ENCODE measurements around the gene STK32C. TPM values are rescaled to one million over a fixed set of nuclear protein-coding genes. Genes with fewer than 3 reads are reported as not detected.

Gene STK32C
- total RNA-seq, 1 experiment from 2014 or later: 13.9 TPM

DNA sequence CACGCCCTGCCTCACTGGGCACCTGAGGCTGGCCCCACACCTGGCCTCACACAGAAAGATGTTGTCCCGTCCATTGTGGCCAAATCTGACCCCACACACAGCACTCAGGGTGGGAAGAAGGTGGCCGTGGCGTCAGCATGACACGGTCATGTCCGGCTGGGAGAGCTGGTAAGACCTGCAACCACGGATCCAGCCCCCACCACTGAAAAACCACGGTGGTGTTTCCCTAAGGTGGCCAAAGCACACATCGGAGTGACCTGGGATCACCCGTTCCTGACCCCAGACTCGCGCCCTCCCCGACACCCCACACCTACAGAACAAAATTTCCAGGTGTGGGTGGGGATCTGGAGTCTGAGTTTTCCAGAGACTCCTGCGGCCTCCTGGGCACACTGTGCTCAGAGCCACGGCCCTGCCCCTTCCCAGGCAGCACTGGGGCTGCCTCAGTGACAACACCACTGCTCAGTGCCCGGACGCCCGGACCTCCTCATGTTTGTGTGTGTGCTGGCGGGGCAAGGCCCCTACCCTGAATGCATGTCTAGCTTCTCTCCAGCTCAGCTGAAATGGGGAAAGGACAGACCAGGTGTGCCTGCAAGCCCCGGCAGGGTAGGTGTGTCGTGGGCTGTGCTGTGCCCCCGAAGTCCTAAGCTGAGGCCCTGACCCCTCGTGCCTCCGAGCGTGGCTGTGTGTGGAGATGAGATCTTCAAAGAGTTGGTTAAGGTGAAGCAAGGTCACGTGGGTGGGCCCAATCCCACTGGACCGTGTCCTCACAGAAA lies 36.1 kb downstream of the STK32C start:
- H4K20me1 ChIP-seq (ENCODE audit: insufficient read depth): no peaks in the 10 kb centered on the region
- H3K9me2 ChIP-seq (ENCODE audit: insufficient read depth): no peaks in the 10 kb centered on the region
- intact Hi-C loops (cut with micrococcal nuclease; ENCODE audit: unreplicated experiment): no loop called here
- no TSS peak for BruUV-seq (replicated peaks)
- H3K27ac ChIP-seq: no peak overlapping the region
- H3K79me2 ChIP-seq (ENCODE audit: low read depth): no peaks in the 10 kb centered on the region
- no peaks in the 10 kb centered on the region for H3K36me3 ChIP-seq (ENCODE audit: low read depth)
- H3K9me3 ChIP-seq (ENCODE audit: insufficient read depth, low read depth): no peaks in the 10 kb centered on the region
- TF ChIP-seq, protein P1, sequence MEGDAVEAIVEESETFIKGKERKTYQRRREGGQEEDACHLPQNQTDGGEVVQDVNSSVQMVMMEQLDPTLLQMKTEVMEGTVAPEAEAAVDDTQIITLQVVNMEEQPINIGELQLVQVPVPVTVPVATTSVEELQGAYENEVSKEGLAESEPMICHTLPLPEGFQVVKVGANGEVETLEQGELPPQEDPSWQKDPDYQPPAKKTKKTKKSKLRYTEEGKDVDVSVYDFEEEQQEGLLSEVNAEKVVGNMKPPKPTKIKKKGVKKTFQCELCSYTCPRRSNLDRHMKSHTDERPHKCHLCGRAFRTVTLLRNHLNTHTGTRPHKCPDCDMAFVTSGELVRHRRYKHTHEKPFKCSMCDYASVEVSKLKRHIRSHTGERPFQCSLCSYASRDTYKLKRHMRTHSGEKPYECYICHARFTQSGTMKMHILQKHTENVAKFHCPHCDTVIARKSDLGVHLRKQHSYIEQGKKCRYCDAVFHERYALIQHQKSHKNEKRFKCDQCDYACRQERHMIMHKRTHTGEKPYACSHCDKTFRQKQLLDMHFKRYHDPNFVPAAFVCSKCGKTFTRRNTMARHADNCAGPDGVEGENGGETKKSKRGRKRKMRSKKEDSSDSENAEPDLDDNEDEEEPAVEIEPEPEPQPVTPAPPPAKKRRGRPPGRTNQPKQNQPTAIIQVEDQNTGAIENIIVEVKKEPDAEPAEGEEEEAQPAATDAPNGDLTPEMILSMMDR (conservative IDR thresholded peaks at IDR 0.05): no peak
- no peak for TF ChIP-seq EZH2 (IDR thresholded peaks at IDR 0.05; ENCODE audit: low read depth)
- no peaks in the 10 kb centered on the region for H3F3A ChIP-seq (ENCODE audit: insufficient read depth, low read depth)
- H3K4me1 ChIP-seq (replicated peaks; ENCODE audit: insufficient read depth): no peaks in the 10 kb centered on the region
- no peak overlapping the region for H2AFZ ChIP-seq
- POLR2A ChIA-PET (ENCODE audit: unreplicated experiment): no interaction called here
- CTCF ChIA-PET: no interaction called here
- DNase-seq: no peak
- no peaks in the 10 kb centered on the region for H3K27me3 ChIP-seq (ENCODE audit: insufficient read depth, low read depth)
- H3K4me3 ChIP-seq: no peak overlapping the region
- H3K4me2 ChIP-seq: no peak overlapping the region

DNA sequence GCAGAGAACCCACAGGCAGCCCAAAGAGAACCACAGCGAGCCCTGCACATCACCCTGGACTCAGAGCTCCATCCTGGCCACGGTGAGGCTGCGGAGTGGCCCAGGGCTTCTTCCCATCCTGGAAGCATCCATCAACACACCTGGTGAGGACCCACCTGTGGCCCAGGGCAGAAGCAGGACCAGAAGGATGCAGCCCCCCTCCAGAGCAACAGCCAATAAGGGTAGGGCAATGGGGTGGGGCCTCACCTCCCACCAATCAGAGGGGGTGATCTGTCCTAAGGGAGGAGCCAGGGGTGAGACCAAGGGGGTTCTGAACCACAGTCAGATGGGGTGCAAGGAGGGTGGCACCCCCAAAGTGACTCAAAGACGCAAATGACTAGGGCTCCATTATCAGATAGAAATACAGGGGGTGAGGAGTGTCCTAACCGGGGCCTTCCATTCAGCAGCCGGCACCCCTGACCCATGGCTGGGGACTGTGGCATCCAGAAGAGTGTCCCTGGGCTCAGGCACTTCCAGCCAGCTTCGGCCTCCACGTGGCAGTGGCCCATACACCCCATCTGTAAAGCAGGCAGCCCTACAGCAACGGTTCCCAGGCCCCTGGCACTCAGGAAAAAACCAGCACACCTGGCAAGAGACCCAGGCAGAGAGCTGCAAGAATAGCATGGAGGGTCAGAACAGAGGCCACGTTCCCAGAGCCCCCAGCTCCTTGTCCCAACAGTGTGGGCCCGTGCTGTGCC lies 36.9 kb downstream of the STK32C start:
- no peaks in the 10 kb centered on the region for H3K79me2 ChIP-seq (ENCODE audit: low read depth)
- H3K9me3 ChIP-seq (ENCODE audit: insufficient read depth, low read depth): no peaks in the 10 kb centered on the region
- no peaks in the 10 kb centered on the region for H3K36me3 ChIP-seq (ENCODE audit: low read depth)
- no peak overlapping the region for H3K4me2 ChIP-seq
- H3K4me3 ChIP-seq: no peak overlapping the region
- intact Hi-C loops (cut with micrococcal nuclease; ENCODE audit: unreplicated experiment): no loop called here
- no peaks in the 10 kb centered on the region for H3K4me1 ChIP-seq (replicated peaks; ENCODE audit: insufficient read depth)
- no peaks in the 10 kb centered on the region for H3F3A ChIP-seq (ENCODE audit: insufficient read depth, low read depth)
- H2AFZ ChIP-seq: no peak overlapping the region
- POLR2A ChIA-PET (ENCODE audit: unreplicated experiment): no interaction called here
- no peaks in the 10 kb centered on the region for H3K9me2 ChIP-seq (ENCODE audit: insufficient read depth)
- H3K27ac ChIP-seq: no peak overlapping the region
- no peak for DNase-seq
- CTCF ChIA-PET: interaction anchor here (0.7 kb wide), 1 partner anchor 60 kb away, joined by 3 read pairs; no protein-coding TSS in a partner anchor
- no TSS peak for BruUV-seq (replicated peaks)
- no peak for TF ChIP-seq EZH2 (IDR thresholded peaks at IDR 0.05; ENCODE audit: low read depth)
- TF ChIP-seq, protein P1 (conservative IDR thresholded peaks at IDR 0.05): no peak
- no peaks in the 10 kb centered on the region for H4K20me1 ChIP-seq (ENCODE audit: insufficient read depth)
- no peaks in the 10 kb centered on the region for H3K27me3 ChIP-seq (ENCODE audit: insufficient read depth, low read depth)

DNA sequence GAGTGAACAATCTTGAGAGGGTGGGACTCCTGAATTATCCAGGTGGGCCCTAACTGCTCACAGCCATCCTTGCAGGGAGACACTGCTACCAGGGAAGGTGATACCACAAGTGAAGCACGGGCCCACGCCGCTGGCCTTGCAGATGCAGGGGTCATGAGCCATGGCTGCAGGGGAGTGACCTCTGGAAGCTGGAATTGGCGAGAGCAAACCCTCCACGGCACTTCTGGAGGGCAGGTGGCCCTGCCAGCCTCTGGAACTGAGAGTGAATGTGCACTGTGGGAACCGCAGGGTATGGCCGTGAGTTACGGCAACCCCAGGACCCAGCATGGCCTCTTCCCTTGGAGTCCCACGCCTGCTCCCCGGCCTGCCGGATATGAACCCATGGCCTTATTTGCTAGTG lies 37.5 kb downstream of the STK32C start:
- H3K36me3 ChIP-seq (ENCODE audit: low read depth): no peaks in the 10 kb centered on the region
- no peaks in the 10 kb centered on the region for H3F3A ChIP-seq (ENCODE audit: insufficient read depth, low read depth)
- TF ChIP-seq EZH2 (IDR thresholded peaks at IDR 0.05; ENCODE audit: low read depth): no peak
- TF ChIP-seq, protein P1 (conservative IDR thresholded peaks at IDR 0.05): no peak
- H3K4me3 ChIP-seq: no peak overlapping the region
- intact Hi-C loops (cut with micrococcal nuclease; ENCODE audit: unreplicated experiment): no loop called here
- ChIA-PET POLR2A (ENCODE audit: unreplicated experiment) (no interaction called here), CTCF (interaction anchor here (0.7 kb wide), 1 partner anchor 60 kb away, joined by 3 read pairs; no protein-coding TSS in a partner anchor)
- no peak overlapping the region for H2AFZ ChIP-seq
- DNase-seq: no peak
- no peaks in the 10 kb centered on the region for H3K9me3 ChIP-seq (ENCODE audit: insufficient read depth, low read depth)
- H3K4me1 ChIP-seq (replicated peaks; ENCODE audit: insufficient read depth): no peaks in the 10 kb centered on the region
- H3K27me3 ChIP-seq (ENCODE audit: insufficient read depth, low read depth): no peaks in the 10 kb centered on the region
- no peak overlapping the region for H3K27ac ChIP-seq
- BruUV-seq (replicated peaks): no TSS peak
- no peaks in the 10 kb centered on the region for H3K79me2 ChIP-seq (ENCODE audit: low read depth)
- no peak overlapping the region for H3K4me2 ChIP-seq
- no peaks in the 10 kb centered on the region for H3K9me2 ChIP-seq (ENCODE audit: insufficient read depth)
- H4K20me1 ChIP-seq (ENCODE audit: insufficient read depth): no peaks in the 10 kb centered on the region
